Measurements from ENCODE around the gene PTPRD.

GRCh38 chr9:8610256-8610655, 2002.5 kb downstream of the PTPRD start:
- TF ChIP-seq, protein P1, sequence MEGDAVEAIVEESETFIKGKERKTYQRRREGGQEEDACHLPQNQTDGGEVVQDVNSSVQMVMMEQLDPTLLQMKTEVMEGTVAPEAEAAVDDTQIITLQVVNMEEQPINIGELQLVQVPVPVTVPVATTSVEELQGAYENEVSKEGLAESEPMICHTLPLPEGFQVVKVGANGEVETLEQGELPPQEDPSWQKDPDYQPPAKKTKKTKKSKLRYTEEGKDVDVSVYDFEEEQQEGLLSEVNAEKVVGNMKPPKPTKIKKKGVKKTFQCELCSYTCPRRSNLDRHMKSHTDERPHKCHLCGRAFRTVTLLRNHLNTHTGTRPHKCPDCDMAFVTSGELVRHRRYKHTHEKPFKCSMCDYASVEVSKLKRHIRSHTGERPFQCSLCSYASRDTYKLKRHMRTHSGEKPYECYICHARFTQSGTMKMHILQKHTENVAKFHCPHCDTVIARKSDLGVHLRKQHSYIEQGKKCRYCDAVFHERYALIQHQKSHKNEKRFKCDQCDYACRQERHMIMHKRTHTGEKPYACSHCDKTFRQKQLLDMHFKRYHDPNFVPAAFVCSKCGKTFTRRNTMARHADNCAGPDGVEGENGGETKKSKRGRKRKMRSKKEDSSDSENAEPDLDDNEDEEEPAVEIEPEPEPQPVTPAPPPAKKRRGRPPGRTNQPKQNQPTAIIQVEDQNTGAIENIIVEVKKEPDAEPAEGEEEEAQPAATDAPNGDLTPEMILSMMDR (conservative IDR thresholded peaks at IDR 0.05; ENCODE audit: low read length) = no peak
- TF ChIP-seq EZH2phosphoT487 (IDR thresholded peaks at IDR 0.05; ENCODE audit: borderline replicate concordance, low read depth, low read length) = no peak

Data from OCI-LY7 (cell line).